Measurements from ENCODE around the gene LOC101059915. TPM values are rescaled to one million over a fixed set of nuclear protein-coding genes. Genes with fewer than 3 reads are reported as not detected.

Gene LOC101059915

Other genes with a start within 250 kb of the LOC101059915 start
- 100 to 1,000 TPM; 295 to 297 TPM for gene OGT, start 134.4 kb upstream of the LOC101059915 start, total RNA-seq
- 1 to 10 TPM; 2.5 to 3.9 TPM for gene GCNA, start 89.1 kb upstream of the LOC101059915 start, total RNA-seq
- gene CXCR3, start 49.0 kb upstream of the LOC101059915 start, total RNA-seq, result 10 to 100 TPM; 86.1 to 95.8 TPM
- gene CXorf49, start 50.7 kb downstream of the LOC101059915 start, total RNA-seq, result not detected
- not detected for gene CXorf49B, start 95.8 kb downstream of the LOC101059915 start, total RNA-seq
- gene NHSL2, start 243.3 kb downstream of the LOC101059915 start, total RNA-seq, result 1 to 10 TPM in 1 of 2 experiments, under 1 TPM in 1; 0.60 to 1.2 TPM

All from CD8-positive, alpha-beta T cell (primary cell).